SK-N-SH treated with all-trans-retinoic acid at 6 μM for 48 hours (cell line): ENCODE results near the gene CARD8.
"Not testable (repeated sequence)": the region's sequence is repeated elsewhere in the genome, so short reads cannot be mapped to it uniquely, and the experiment has no call there.

Experiments
- ARNTL ChIP-seq: fragments of 450-650 bp; formaldehyde crosslinking; IDR thresholded peaks from 2 replicates; pipeline ENCODE4 v1.5.0; 2020; ENCODE audit warnings: low read depth, mild to moderate bottlenecking, moderate library complexity, borderline replicate concordance
- BACH2 ChIP-seq: fragments of 250-450 bp; sonication (Bioruptor Pico); IDR thresholded peaks from 2 replicates; pipeline ENCODE4 v1.9.0; 2021; ENCODE audit warnings: mild to moderate bottlenecking, borderline replicate concordance
- ESRRG ChIP-seq: fragments of 250-450 bp; sonication (Bioruptor Pico); IDR thresholded peaks from 2 replicates; pipeline ENCODE4 v1.6.1; 2021; ENCODE audit warnings: mild to moderate bottlenecking
- ISL1 ChIP-seq: fragments of 250-450 bp; sonication (Bioruptor Pico); IDR thresholded peaks from 2 replicates; pipeline ENCODE4 v2.1.2; 2022; ENCODE audit warnings: mild to moderate bottlenecking, moderate library complexity
- OSR1 ChIP-seq: fragments of 250-450 bp; sonication (Bioruptor Pico); IDR thresholded peaks from 2 replicates; pipeline ENCODE4 v1.8.0; 2022; ENCODE audit warnings: moderate library complexity, mild to moderate bottlenecking, inconsistent platforms
- PPARA ChIP-seq: fragments of 250-450 bp; sonication (Bioruptor Pico); IDR thresholded peaks from 2 replicates; pipeline ENCODE4 v1.5.0; 2020; ENCODE audit warnings: mild to moderate bottlenecking, borderline replicate concordance
- SNAI2 ChIP-seq: fragments of 250-450 bp; sonication (Bioruptor Pico); IDR thresholded peaks from 2 replicates; pipeline ENCODE4 v1.5.0; 2020; ENCODE audit warnings: mild to moderate bottlenecking, moderate library complexity
- TOX ChIP-seq: fragments of 250-450 bp; sonication (Bioruptor Pico); IDR thresholded peaks from 2 replicates; pipeline ENCODE4 v1.8.0; 2021; ENCODE audit warnings: mild to moderate bottlenecking, moderate library complexity, borderline replicate concordance
- ZFP3 ChIP-seq: fragments of 250-450 bp; sonication (Bioruptor Pico); IDR thresholded peaks from 2 replicates; pipeline ENCODE4 v1.5.0; 2020; ENCODE audit warnings: mild to moderate bottlenecking, moderate library complexity
- ZNF565 ChIP-seq: fragments of 450-650 bp; formaldehyde crosslinking; conservative IDR thresholded peaks from 2 replicates; pipeline ENCODE4 v1.5.0; 2020; ENCODE audit warnings: low read depth, mild to moderate bottlenecking, moderate library complexity
- ZNF70 ChIP-seq: fragments of 450-650 bp; formaldehyde crosslinking; IDR thresholded peaks from 2 replicates; pipeline ENCODE4 v1.5.0; 2020; ENCODE audit warnings: mild to moderate bottlenecking, moderate library complexity
- TF ChIP-seq, protein P1 (sequence below): fragments of 250-450 bp; sonication (Bioruptor Pico); IDR thresholded peaks from 2 replicates; pipeline ENCODE4 v1.5.1; 2021; ENCODE audit warnings: mild to moderate bottlenecking, moderate library complexity
- TF ChIP-seq, protein P2 (sequence below): fragments of 250-450 bp; sonication (Bioruptor Pico); IDR thresholded peaks from 2 replicates; pipeline ENCODE4 v1.8.0; 2020; ENCODE audit warnings: mild to moderate bottlenecking, moderate library complexity, borderline replicate concordance

- TF ChIP-seq SNAI2 (CRISPR knock-in tag); OSR1; PPARA (CRISPR knock-in tag); ARNTL; ZFP3 (CRISPR knock-in tag); BACH2 (CRISPR knock-in tag); TOX (CRISPR knock-in tag); ISL1 (CRISPR knock-in tag); ZNF565 (CRISPR knock-in tag); ZNF70; ESRRG: not testable (repeated sequence)
- TF ChIP-seq, protein P1, sequence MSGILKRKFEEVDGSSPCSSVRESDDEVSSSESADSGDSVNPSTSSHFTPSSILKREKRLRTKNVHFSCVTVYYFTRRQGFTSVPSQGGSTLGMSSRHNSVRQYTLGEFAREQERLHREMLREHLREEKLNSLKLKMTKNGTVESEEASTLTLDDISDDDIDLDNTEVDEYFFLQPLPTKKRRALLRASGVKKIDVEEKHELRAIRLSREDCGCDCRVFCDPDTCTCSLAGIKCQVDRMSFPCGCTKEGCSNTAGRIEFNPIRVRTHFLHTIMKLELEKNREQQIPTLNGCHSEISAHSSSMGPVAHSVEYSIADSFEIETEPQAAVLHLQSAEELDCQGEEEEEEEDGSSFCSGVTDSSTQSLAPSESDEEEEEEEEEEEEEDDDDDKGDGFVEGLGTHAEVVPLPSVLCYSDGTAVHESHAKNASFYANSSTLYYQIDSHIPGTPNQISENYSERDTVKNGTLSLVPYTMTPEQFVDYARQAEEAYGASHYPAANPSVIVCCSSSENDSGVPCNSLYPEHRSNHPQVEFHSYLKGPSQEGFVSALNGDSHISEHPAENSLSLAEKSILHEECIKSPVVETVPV: not testable (repeated sequence)
- TF ChIP-seq, protein P2, sequence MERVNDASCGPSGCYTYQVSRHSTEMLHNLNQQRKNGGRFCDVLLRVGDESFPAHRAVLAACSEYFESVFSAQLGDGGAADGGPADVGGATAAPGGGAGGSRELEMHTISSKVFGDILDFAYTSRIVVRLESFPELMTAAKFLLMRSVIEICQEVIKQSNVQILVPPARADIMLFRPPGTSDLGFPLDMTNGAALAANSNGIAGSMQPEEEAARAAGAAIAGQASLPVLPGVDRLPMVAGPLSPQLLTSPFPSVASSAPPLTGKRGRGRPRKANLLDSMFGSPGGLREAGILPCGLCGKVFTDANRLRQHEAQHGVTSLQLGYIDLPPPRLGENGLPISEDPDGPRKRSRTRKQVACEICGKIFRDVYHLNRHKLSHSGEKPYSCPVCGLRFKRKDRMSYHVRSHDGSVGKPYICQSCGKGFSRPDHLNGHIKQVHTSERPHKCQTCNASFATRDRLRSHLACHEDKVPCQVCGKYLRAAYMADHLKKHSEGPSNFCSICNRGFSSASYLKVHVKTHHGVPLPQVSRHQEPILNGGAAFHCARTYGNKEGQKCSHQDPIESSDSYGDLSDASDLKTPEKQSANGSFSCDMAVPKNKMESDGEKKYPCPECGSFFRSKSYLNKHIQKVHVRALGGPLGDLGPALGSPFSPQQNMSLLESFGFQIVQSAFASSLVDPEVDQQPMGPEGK (CRISPR knock-in tag): not testable (repeated sequence)
Measured at GRCh38 chr19:48291489-48291815, 35.7 kb upstream of the CARD8 start.
